Ectodermal cell (in vitro differentiated cells): ENCODE data around the gene CNDP2.

Experiments
- H3K27ac ChIP-seq: 2 replicates; pipeline ENCODE4 v1.7.0; 2013; ENCODE audit warnings: mild to moderate bottlenecking, low read depth, low read length; ENCODE audit not compliant: insufficient read depth, poor library complexity, severe bottlenecking
- H3K27me3 ChIP-seq: 2 replicates; pipeline ENCODE4 v1.7.0; 2013; ENCODE audit warnings: mild to moderate bottlenecking, low read length; ENCODE audit not compliant: insufficient read depth, control insufficient read depth, poor library complexity, severe bottlenecking
- H3K36me3 ChIP-seq: one replicate; pipeline ENCODE4 v1.7.0; 2013; ENCODE audit warnings: low read length; ENCODE audit not compliant: control insufficient read depth, insufficient read depth
- H3K4me1 ChIP-seq: one replicate; pipeline ENCODE4 v1.7.0; 2013; ENCODE audit warnings: low read length; ENCODE audit not compliant: control insufficient read depth, insufficient read depth
- H3K4me3 ChIP-seq: 2 replicates; pipeline ENCODE4 v1.7.0; 2013; ENCODE audit warnings: low read depth, low read length, control low read depth; ENCODE audit not compliant: insufficient read depth
- H3K9me3 ChIP-seq: 2 replicates; pipeline ENCODE4 v1.7.0; 2013; ENCODE audit warnings: mild to moderate bottlenecking, low read length, moderate library complexity; ENCODE audit not compliant: control insufficient read depth
- whole genome bisulfite sequencing, 2 experiments: methylation state at CpG; one replicate each; pipeline ENCODE4 v1.1.7; 2013; ENCODE audit warnings: missing lambda C conversion rate in 2 of 2; 5-methylcytosine and 5-hydroxymethylcytosine counted together

Gene CNDP2

DNA sequence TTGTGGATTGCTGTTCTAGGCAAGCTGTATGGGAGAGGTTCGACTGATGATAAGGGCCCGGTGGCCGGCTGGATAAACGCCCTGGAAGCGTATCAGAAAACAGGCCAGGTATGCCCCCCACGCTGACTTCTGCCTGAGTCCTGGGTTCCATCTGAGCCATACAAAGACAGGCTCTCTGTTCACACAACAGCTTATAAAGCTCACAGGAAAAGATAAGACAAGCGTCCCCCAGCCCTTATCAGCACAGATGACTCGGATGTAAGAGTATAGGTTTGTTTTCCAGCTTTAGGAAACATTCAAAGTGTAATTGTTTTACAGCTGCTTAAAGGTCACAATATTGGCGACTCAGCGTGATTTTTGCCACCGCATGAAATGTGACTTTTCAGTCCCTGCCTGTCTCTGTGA lies 12.7 kb downstream of the CNDP2 start:
- no peaks in the 10 kb centered on the region for H3K9me3 ChIP-seq
- H3K36me3 ChIP-seq: peaks cover 37% of the 10 kb centered on the region
- no peak overlapping the region for H3K27ac ChIP-seq
- H3K4me1 ChIP-seq: no peaks in the 10 kb centered on the region
- no peak overlapping the region for H3K4me3 ChIP-seq
- WGBS, 2 experiments: 89 to 91% methylated on average over 11 of the region's 11 CpGs
- no peaks in the 10 kb centered on the region for H3K27me3 ChIP-seq

DNA sequence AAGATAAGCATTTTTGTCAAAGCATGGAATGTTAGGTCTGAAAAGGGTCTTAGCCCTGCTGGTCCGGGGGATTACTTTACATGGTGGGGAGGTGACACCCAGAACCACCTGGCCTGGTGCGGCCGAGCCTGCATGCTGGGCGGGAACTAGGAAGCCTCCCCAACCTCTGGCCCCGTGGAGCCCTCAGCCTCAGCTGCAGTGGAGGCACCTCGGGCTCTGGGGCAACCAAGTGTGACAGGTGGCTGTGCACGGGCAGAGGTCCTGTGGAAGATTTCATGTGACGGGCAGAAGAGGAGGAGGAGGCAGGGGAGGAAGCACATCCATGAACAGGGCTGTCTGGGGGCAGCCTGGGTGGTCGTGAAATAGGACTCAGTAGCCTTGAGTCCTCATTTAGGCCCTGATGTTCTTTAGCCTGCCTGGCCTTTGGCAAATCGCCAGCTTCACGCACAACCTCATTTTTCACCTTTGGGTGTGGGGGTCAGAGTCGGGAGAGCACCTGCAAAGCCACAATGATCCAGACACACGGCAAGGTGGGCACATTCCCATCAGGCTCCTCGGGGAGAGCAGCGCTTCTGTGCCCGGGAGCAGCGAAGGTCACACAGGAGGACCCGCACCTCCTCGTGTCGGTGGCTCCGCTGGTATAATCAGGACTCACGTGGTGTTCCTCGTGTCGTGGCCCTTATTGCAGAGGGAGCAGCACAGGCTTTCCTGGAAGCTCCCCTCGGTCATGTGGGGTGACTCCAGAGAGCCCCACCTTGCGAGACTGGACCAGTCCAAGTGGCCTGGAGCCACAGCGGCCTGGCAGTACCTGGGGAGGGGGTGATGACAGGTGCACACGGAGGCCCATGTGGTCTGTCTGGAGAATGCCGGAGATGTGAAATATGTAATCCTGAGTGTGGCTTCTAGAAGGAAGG lies 13.9 kb downstream of the CNDP2 start:
- Histone ChIP-seq H3K4me1 (no peaks in the 10 kb centered on the region), H3K27me3 (no peaks in the 10 kb centered on the region), H3K4me3 (no peak overlapping the region), H3K9me3 (no peaks in the 10 kb centered on the region), H3K27ac (no peak overlapping the region), H3K36me3 (peaks cover 40% of the 10 kb centered on the region)
- 95 to 96% methylated on average over 29 of the region's 29 CpGs for WGBS, 2 experiments

DNA sequence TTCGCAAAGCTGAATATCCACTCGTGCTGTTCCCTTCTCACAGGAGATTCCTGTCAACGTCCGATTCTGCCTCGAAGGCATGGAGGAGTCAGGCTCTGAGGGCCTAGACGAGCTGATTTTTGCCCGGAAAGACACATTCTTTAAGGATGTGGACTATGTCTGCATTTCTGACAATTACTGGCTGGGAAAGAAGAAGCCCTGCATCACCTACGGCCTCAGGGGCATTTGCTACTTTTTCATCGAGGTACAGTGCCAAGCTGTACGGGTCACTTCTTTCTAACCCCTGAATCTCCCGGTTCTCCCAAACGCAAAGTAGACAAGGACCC lies 14.6 kb downstream of the CNDP2 start:
- H3K4me3 ChIP-seq: no peak overlapping the region
- WGBS, 2 experiments: 93 to 96% methylated on average over 12 of the region's 12 CpGs
- H3K36me3 ChIP-seq: peaks cover 41% of the 10 kb centered on the region
- no peaks in the 10 kb centered on the region for H3K27me3 ChIP-seq
- no peak overlapping the region for H3K27ac ChIP-seq
- no peaks in the 10 kb centered on the region for H3K4me1 ChIP-seq
- no peaks in the 10 kb centered on the region for H3K9me3 ChIP-seq

DNA sequence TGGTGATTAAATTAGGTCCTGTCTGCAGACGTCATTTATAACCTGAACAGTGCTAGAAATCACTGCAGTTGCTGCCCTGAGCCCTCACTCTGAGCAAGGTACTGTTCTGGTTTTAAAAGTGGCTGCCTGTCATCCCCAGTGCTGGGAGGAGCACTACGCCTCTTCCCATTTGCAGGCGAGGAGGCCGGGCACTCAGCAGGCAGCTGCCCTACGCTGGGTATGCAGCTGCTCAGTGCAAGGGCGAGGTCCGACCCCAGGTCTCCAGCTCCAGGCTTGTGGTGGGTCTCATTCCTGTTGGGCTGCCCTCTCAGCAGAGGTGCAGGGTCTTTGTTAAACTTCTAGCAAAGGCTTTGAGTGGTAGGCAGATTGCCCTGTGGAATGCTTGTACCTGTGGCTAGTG lies 15.7 kb downstream of the CNDP2 start:
- WGBS, 2 experiments: 92 to 93% methylated on average over 7 of the region's 7 CpGs
- no peaks in the 10 kb centered on the region for H3K27me3 ChIP-seq
- H3K4me1 ChIP-seq: no peaks in the 10 kb centered on the region
- H3K9me3 ChIP-seq: no peaks in the 10 kb centered on the region
- peaks cover 41% of the 10 kb centered on the region for H3K36me3 ChIP-seq
- no peak overlapping the region for H3K4me3 ChIP-seq
- no peak overlapping the region for H3K27ac ChIP-seq

DNA sequence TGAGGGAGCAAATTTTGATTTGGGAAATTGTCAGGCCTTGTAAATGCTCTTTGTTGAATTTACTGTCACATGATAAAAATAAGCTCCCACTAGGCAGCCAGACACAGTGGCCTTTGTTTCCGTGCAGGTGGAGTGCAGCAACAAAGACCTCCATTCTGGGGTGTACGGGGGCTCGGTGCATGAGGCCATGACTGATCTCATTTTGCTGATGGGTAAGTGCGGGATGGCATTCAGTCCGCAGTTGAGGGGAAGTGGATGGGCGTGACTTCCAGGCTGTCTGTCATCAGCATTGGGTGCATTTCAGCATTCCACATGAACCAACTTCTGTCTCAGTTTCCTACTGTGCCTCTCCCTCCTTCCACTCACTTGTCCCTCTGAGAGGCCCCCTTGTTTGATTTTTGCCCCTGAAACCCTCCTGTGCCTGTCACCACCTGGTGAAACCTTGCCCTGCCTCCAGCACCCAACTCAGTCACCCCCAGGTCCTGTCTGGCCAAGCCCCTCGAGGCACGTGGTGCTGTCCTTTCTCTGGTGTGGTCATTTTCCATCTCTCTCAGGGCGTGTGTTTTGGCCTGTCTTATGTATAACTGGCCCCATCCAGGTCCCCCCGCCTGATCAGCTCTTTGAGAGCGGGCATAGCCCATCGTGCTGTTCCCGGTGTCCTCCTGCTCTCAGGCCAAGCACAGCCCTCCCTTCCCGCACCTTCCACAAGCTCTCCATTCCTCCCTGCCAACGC lies 16.3 kb downstream of the CNDP2 start:
- no peaks in the 10 kb centered on the region for H3K27me3 ChIP-seq
- H3K9me3 ChIP-seq: no peaks in the 10 kb centered on the region
- H3K36me3 ChIP-seq: peaks cover 41% of the 10 kb centered on the region
- no peak overlapping the region for H3K27ac ChIP-seq
- no peak overlapping the region for H3K4me3 ChIP-seq
- H3K4me1 ChIP-seq: no peaks in the 10 kb centered on the region
- 95 to 96% methylated on average over 15 of the region's 15 CpGs for WGBS, 2 experiments

DNA sequence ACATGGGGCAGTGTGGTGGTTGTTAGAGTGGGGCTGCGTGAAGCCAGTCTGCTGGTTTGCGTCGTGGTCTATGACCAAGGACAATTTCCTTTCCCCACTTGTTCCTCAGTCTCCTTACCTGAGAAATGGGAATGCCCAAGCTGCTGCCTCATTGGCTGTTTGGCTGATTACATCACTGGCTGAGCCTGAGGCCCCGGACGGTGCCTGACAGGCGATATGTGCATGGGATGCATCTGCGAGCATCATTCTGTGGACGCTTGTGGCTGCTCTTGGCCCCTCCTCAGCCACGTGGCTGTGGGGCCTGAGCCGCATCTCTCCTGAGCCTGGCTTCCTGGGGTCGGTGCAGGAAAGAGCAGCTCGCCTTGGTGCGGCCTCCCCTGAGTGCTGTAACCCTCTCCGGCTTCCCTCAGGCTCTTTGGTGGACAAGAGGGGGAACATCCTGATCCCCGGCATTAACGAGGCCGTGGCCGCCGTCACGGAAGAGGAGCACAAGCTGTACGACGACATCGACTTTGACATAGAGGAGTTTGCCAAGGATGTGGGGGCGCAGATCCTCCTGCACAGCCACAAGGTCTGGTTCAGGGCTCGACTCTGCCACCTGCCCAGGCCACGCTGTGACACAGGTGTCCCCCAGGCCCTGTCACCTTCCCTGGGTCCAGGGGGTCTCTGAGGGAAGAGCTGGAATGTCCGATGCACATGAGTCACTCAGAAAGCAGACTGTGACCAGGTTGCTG lies 17.2 kb downstream of the CNDP2 start:
- Histone ChIP-seq H3K27ac (no peak overlapping the region), H3K36me3 (peaks cover 41% of the 10 kb centered on the region), H3K9me3 (no peaks in the 10 kb centered on the region), H3K4me1 (no peaks in the 10 kb centered on the region), H3K27me3 (no peaks in the 10 kb centered on the region), H3K4me3 (no peak overlapping the region)
- 93% methylated on average over 27 of the region's 27 CpGs for WGBS, 2 experiments

DNA sequence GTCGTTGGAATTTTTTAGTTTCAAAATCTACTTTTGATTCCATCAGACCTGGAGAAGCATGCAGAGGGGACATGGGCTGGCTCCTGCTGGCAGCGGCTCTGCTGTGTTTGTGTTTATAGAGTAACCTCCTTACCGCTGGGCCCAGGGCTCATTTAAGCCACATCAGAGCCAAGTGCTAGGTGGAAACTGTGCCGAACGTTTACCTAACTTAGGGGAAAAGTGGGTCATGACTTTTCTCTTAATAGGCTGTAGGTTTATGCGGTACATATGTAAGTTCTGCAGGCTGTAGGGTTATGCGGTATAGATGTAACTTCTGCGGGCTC lies 17.7 kb downstream of the CNDP2 start:
- Histone ChIP-seq H3K9me3 (no peaks in the 10 kb centered on the region), H3K36me3 (peaks cover 41% of the 10 kb centered on the region), H3K4me1 (no peaks in the 10 kb centered on the region), H3K27me3 (no peaks in the 10 kb centered on the region), H3K4me3 (no peak overlapping the region), H3K27ac (no peak overlapping the region)
- 95 to 96% methylated on average over 8 of the region's 8 CpGs for WGBS, 2 experiments

DNA sequence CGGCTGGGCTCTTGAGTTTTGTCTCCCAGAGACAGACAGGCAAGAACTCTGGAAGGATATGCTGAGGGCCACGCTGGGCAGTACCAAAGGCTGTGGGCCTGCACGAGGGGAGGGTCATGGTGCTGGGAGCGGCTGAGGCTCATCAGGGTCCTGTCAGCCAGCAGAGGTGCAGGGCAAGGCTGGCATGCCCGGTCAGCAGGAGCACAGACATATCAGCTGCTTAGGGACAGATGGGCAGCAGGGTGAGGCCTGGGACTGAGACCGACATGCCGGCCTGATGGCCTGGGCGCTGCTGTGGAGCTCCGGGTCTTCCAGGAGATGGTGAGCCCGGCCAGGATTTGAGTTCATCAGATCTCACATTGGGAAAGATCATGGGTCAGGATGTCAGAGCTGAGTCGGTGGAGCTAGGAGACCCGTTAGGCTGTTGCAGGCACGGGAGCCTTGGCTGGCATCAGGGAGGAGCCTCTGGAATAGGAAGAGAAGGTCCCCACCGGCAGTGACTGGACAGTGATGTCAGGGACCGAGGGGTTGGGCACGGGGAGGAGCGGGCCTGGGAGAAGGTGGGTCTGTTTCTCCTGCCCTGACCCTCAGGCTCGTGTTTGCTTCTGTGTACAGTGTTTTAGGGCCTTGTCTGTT lies 18.8 kb downstream of the CNDP2 start:
- no peaks in the 10 kb centered on the region for H3K4me1 ChIP-seq
- no peaks in the 10 kb centered on the region for H3K9me3 ChIP-seq
- peaks cover 46% of the 10 kb centered on the region for H3K36me3 ChIP-seq
- no peak overlapping the region for H3K4me3 ChIP-seq
- 96% methylated on average over 18 of the region's 18 CpGs for WGBS, 2 experiments
- no peak overlapping the region for H3K27ac ChIP-seq
- no peaks in the 10 kb centered on the region for H3K27me3 ChIP-seq

DNA sequence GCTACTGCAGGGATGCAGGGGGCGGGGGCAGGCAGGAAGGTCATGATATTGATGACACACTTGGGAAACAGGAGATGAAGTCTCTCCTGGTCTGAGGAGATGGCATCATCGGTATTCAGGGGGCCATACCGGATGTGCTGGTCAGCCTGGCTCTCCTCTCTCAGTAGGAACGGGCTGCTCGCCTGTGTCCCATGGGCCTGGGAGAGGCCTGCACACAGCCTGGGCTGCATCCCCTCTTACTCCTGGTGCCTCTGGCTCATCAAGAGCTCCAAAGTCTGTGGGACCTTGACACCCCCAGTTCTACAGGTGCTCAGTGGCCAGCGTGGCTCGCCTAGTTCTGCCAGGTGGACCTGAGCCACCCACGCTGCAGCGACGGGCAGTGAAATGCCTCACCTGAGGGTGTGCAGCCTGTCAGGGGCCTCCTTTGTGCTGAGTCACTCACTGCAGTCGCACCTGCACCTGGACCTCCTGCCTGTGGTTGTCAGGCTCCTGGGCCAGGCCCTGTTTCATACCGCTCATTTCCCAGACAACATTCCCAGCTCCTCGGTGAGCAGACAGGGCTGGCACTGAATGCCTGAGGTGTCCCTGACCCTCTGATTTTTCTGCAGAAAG lies 19.6 kb downstream of the CNDP2 start:
- no peaks in the 10 kb centered on the region for H3K4me1 ChIP-seq
- no peaks in the 10 kb centered on the region for H3K9me3 ChIP-seq
- WGBS, 2 experiments: 94 to 96% methylated on average over 13 of the region's 13 CpGs
- no peak overlapping the region for H3K27ac ChIP-seq
- no peak overlapping the region for H3K4me3 ChIP-seq
- peaks cover 53% of the 10 kb centered on the region for H3K36me3 ChIP-seq
- no peaks in the 10 kb centered on the region for H3K27me3 ChIP-seq
